Measurements from ENCODE around the gene PLEKHA6.

Gene PLEKHA6

GRCh38 chr1:204384636-204385352 lies 25.1 kb upstream of the PLEKHA6 start:
- TF ChIP-seq CTCF (IDR thresholded peaks at IDR 0.05; ENCODE audit: insufficient read depth, low read length), result no peak
- no peak for TF ChIP-seq REST (IDR thresholded peaks at IDR 0.05; ENCODE audit: insufficient replicate concordance, low read depth)
- no peak for TF ChIP-seq SPI1 (IDR thresholded peaks at IDR 0.05; ENCODE audit: borderline replicate concordance, low read depth)
- TF ChIP-seq GABPA (IDR thresholded peaks at IDR 0.05; ENCODE audit: low read depth), result no peak
- no peak for TF ChIP-seq POLR2AphosphoS5 (IDR thresholded peaks at IDR 0.05; ENCODE audit: low read depth)
- H3K4me3 ChIP-seq (replicated peaks; ENCODE audit: insufficient read depth, low read length), result no peak overlapping the region
- DNase-seq (ENCODE audit: low read depth in 1 of 2, low spot score in 1 of 2), result no peak
- H3K27me3 ChIP-seq (ENCODE audit: insufficient read depth, poor library complexity, severe bottlenecking), result peaks cover 11% of the 10 kb centered on the region
- H3K27ac ChIP-seq (replicated peaks), result no peak overlapping the region

GRCh38 chr1:204383163-204383904 lies 23.6 kb upstream of the PLEKHA6 start:
- H3K27ac ChIP-seq (replicated peaks), result no peak overlapping the region
- DNase-seq (ENCODE audit: low read depth in 1 of 2, low spot score in 1 of 2), result no peak
- peaks cover 14% of the 10 kb centered on the region for H3K27me3 ChIP-seq (ENCODE audit: insufficient read depth, poor library complexity, severe bottlenecking)
- no peak overlapping the region for H3K4me3 ChIP-seq (replicated peaks; ENCODE audit: insufficient read depth, low read length)
- TF ChIP-seq SPI1 (IDR thresholded peaks at IDR 0.05; ENCODE audit: borderline replicate concordance, low read depth), result no peak
- no peak for TF ChIP-seq POLR2AphosphoS5 (IDR thresholded peaks at IDR 0.05; ENCODE audit: low read depth)
- TF ChIP-seq GABPA (IDR thresholded peaks at IDR 0.05; ENCODE audit: low read depth), result no peak
- no peak for TF ChIP-seq CTCF (IDR thresholded peaks at IDR 0.05; ENCODE audit: insufficient read depth, low read length)
- no peak for TF ChIP-seq REST (IDR thresholded peaks at IDR 0.05; ENCODE audit: insufficient replicate concordance, low read depth)

- no peak for DNase-seq (ENCODE audit: low read depth in 1 of 2, low spot score in 1 of 2)
- TF ChIP-seq SPI1 (IDR thresholded peaks at IDR 0.05; ENCODE audit: borderline replicate concordance, low read depth) (no peak), POLR2AphosphoS5 (IDR thresholded peaks at IDR 0.05; ENCODE audit: low read depth) (no peak), CTCF (IDR thresholded peaks at IDR 0.05; ENCODE audit: insufficient read depth, low read length) (no peak), REST (IDR thresholded peaks at IDR 0.05; ENCODE audit: insufficient replicate concordance, low read depth) (no peak)
- peaks cover 20% of the 10 kb centered on the region for H3K27me3 ChIP-seq (ENCODE audit: insufficient read depth, poor library complexity, severe bottlenecking)
- 0 out of 2 replicates have a peak overlapping the region, but pooled peaks have one; percentile 24 for H3K4me3 ChIP-seq (replicated peaks; ENCODE audit: insufficient read depth, low read length)
- no peak overlapping the region for H3K27ac ChIP-seq (replicated peaks)
Measured at GRCh38 chr1:204382714-204383083, 23.0 kb upstream of the PLEKHA6 start.
